ENCODE data around the gene PUDP. TPM values are rescaled to one million over a fixed set of nuclear protein-coding genes. Genes with fewer than 3 reads are reported as not detected.
"Not testable (repeated sequence)": the region's sequence is repeated elsewhere in the genome, so short reads cannot be mapped to it uniquely, and the experiment has no call there.

Gene PUDP
- total RNA-seq, 2 experiments from 2014 or later = 16.6 to 18.4 TPM

GRCh38 chrX:7188672-7189071, 40.7 kb upstream of the PUDP start:
- ATAC-seq (no peak), DNase-seq (no peak)
- Mint-ChIP-seq H3K4me3 (no peak overlapping the region), H3K36me3 (ENCODE audit: low read depth) (no peaks in the 10 kb centered on the region), H3K4me1 (ENCODE audit: low read depth) (no peaks in the 10 kb centered on the region), H3K27me3 (no peaks in the 10 kb centered on the region), H3K9me3 (no peaks in the 10 kb centered on the region), H3K27ac (no peak overlapping the region)
- no peak for TF ChIP-seq CTCF (IDR thresholded peaks at IDR 0.05)
- ChIA-PET POLR2A (no interaction called here), CTCF (no interaction called here)
- intact Hi-C loops (cut with micrococcal nuclease) = no loop called here

GRCh38 chrX:7184816-7185215, 36.9 kb upstream of the PUDP start:
- no peak for DNase-seq
- no peaks in the 10 kb centered on the region for H3K27me3 Mint-ChIP-seq
- ChIA-PET CTCF (no interaction called here), POLR2A (no interaction called here)
- no peak overlapping the region for H3K27ac Mint-ChIP-seq
- no peaks in the 10 kb centered on the region for H3K9me3 Mint-ChIP-seq
- no peaks in the 10 kb centered on the region for H3K36me3 Mint-ChIP-seq (ENCODE audit: low read depth)
- intact Hi-C loops (cut with micrococcal nuclease) = no loop called here
- no peak for TF ChIP-seq CTCF (IDR thresholded peaks at IDR 0.05)
- ATAC-seq = no peak
- no peaks in the 10 kb centered on the region for H3K4me1 Mint-ChIP-seq (ENCODE audit: low read depth)
- H3K4me3 Mint-ChIP-seq = no peak overlapping the region

- POLR2A ChIA-PET = no interaction called here
- Mint-ChIP-seq H3K4me1 (ENCODE audit: low read depth) (no peaks in the 10 kb centered on the region), H3K27ac (no peak overlapping the region), H3K27me3 (no peaks in the 10 kb centered on the region), H3K4me3 (no peak overlapping the region), H3K36me3 (ENCODE audit: low read depth) (no peaks in the 10 kb centered on the region), H3K9me3 (no peaks in the 10 kb centered on the region)
- no peak for ATAC-seq
- DNase-seq = no peak
- CTCF ChIA-PET = interaction anchor here (1.5 kb wide), 1 partner anchor 8 kb away, joined by 6 read pairs; no protein-coding TSS in a partner anchor
- TF ChIP-seq CTCF (IDR thresholded peaks at IDR 0.05) = no peak
- intact Hi-C loops (cut with micrococcal nuclease) = no loop called here
These were observed 31.5 kb upstream of the PUDP start for GRCh38 chrX:7179446-7179845.

GRCh38 chrX:7178859-7179258, 30.9 kb upstream of the PUDP start:
- H3K4me3 Mint-ChIP-seq; ATAC-seq; H3K27me3 Mint-ChIP-seq; H3K4me1 Mint-ChIP-seq (ENCODE audit: low read depth); DNase-seq; H3K27ac Mint-ChIP-seq; H3K9me3 Mint-ChIP-seq; intact Hi-C loops (cut with micrococcal nuclease); H3K36me3 Mint-ChIP-seq (ENCODE audit: low read depth); POLR2A ChIA-PET: not testable (repeated sequence)
- CTCF ChIA-PET = interaction anchor here (1.5 kb wide), 1 partner anchor 8 kb away, joined by 6 read pairs; no protein-coding TSS in a partner anchor

GRCh38 chrX:7170898-7171297, 22.9 kb upstream of the PUDP start:
- peak; percentile 42 for ATAC-seq
- DNase-seq = peak; percentile 52
- Mint-ChIP-seq H3K9me3 (no peaks in the 10 kb centered on the region), H3K36me3 (ENCODE audit: low read depth) (no peaks in the 10 kb centered on the region), H3K27ac (no peak overlapping the region), H3K4me3 (no peak overlapping the region), H3K27me3 (no peaks in the 10 kb centered on the region), H3K4me1 (ENCODE audit: low read depth) (no peaks in the 10 kb centered on the region)
- intact Hi-C loops (cut with micrococcal nuclease) = no loop called here
- ChIA-PET CTCF (interaction anchor here (0.7 to 1.3 kb wide), 7 partner anchors 9 to 104 kb away, joined by 3 to 6 read pairs (median 3); no protein-coding TSS in a partner anchor), POLR2A (no interaction called here)
- TF ChIP-seq CTCF (IDR thresholded peaks at IDR 0.05) = peak; percentile 49

GRCh38 chrX:7169627-7170026, 21.7 kb upstream of the PUDP start:
- ChIA-PET POLR2A (no interaction called here), CTCF (no interaction called here)
- intact Hi-C loops (cut with micrococcal nuclease) = no loop called here
- no peak overlapping the region for H3K4me3 Mint-ChIP-seq
- no peaks in the 10 kb centered on the region for H3K4me1 Mint-ChIP-seq (ENCODE audit: low read depth)
- no peak for TF ChIP-seq CTCF (IDR thresholded peaks at IDR 0.05)
- no peak for DNase-seq
- no peaks in the 10 kb centered on the region for H3K36me3 Mint-ChIP-seq (ENCODE audit: low read depth)
- H3K27me3 Mint-ChIP-seq = no peaks in the 10 kb centered on the region
- ATAC-seq = no peak
- H3K9me3 Mint-ChIP-seq = no peaks in the 10 kb centered on the region
- no peak overlapping the region for H3K27ac Mint-ChIP-seq
